Activated effector memory CD4-positive, alpha-beta T cell treated with anti-CD3 and anti-CD28 coated beads, Interleukin-2, amount 50 U/mL, for 16 hours (primary cell): ENCODE measurements around the gene POFUT2.
A peak's percentile ranks its signal among the peaks of the same experiment; 100 is the strongest.

ENCODE experiments used
- DNase-seq: peaks from one replicate; pipeline ENCODE4 v3.0.0-alpha.2; 2020

POFUT2 gene

GRCh38 chr21:45262041-45262581 lies 25.6 kb downstream of the POFUT2 start:
- peak; percentile 14 for DNase-seq

DNA sequence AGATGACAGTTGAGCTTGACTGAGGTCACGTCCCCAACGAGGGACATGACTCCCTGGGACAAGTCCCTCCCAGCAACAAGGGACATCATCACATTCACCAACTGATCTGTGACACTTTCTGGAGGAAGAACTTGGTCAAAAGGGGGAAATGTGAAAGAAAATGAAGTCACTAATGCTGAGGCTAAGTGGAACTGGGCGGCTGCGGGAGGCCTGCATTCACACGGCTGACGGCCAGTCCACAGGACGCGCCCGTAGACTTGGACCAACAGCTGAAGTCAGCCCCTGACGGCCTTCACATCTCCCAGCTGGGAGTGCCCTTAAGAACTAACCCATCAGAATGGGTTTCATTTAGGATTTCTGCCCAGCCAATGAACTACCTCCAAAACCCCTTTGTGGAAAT lies 26.6 kb downstream of the POFUT2 start:
- DNase-seq: peak; percentile 14

GRCh38 chr21:45260191-45260825 lies 27.4 kb downstream of the POFUT2 start:
- no peak for DNase-seq

GRCh38 chr21:45259206-45259840 lies 28.4 kb downstream of the POFUT2 start:
- DNase-seq: no peak

- no peak for DNase-seq
Measured at GRCh38 chr21:45258466-45258865, 29.2 kb downstream of the POFUT2 start.

DNA sequence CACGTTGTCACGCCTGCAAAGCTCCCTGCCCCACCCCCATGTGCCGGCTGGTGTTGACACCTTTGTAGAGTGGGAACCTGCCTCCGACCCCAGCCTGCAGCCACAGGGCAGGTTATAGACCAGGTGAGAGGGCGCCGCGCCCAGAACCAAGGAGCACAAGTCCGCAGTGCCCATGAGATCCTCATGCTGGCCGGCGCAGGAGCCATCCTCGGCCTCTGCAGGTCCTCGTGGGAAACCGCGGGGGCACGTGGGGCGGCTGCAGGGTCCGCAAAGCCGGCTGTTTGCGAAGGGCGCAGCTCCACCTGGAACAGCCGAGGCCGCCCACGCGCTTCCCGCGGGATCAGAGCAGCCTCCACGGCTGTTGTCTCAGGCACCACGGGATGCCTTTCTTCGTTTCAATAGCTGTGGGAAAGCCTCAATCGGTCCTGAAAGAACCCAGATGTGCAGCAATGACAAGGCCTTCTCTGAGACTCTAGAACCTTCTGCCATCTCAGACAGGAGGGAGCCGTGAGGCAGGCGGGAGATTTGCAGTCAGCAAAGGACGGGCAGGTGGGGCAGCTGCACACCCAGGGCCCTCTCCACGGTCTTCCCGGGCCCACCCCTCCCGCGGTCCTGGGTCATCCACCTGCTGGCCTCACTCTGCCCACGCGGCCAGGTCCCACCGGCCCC lies 29.9 kb downstream of the POFUT2 start:
- no peak for DNase-seq

GRCh38 chr21:45256912-45257672 lies 30.6 kb downstream of the POFUT2 start:
- DNase-seq: no peak

- DNase-seq: no peak
Measured at GRCh38 chr21:45256021-45256911, 31.4 kb downstream of the POFUT2 start.

DNA sequence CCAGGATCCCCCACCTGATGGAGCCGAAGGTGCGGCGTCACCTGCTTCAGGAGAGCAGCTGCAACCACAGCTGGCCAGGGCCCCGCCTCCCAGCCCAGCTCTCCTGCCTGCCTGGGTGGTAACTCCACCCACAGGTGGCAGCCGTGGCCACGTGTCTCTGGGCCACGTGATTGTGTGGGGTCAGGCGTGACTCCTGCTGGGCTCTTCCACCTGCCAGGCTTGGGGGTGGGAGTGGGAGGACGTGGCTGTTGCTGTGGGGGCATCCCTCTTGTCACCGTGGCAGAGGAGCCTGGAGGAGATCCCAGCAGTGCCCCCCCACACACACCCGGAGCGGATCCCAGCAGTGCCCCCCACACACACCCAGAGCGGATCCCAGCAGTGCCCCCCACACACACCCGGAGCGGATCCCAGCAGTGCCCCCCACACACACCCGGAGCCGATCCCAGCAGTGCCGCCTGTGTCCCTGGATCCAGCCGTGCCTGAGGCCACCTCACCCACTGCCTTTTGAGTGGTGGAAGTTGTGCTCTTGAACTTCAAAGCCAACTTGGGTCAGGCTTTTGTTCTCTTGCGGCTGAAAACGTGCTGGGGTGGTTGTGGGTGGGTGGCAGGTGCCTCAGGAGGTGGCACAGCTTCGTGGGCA lies 32.2 kb downstream of the POFUT2 start:
- DNase-seq: peak; percentile 64

DNA sequence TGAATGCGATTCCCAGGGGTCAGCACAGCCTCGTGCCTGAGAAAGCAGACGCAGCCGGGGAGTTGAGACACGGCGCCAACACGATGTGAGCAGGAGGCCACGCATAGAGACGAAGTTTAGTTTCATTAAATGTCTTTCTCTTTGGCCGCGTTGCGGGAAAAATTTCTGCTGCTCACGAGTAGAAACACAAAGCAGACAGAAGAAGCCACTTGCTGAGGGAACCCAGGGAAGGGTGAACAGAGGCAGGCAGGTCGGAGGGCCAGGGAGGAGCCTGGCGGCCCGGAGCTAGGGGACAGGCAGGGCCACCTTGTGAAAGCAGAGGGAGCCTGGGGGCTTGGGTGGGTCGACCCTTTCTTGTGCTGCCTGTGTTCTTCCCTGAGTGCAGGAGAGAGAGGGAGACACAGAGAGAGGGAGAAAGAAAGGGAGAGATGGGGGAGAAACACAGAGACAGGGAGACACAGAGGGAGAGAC lies 33.2 kb downstream of the POFUT2 start:
- DNase-seq: no peak

- DNase-seq: no peak
Measured at GRCh38 chr21:45253633-45254459, 33.8 kb downstream of the POFUT2 start.

GRCh38 chr21:45253180-45253579 lies 34.5 kb downstream of the POFUT2 start:
- DNase-seq: no peak

- DNase-seq: no peak
Measured at GRCh38 chr21:45252448-45252925, 35.2 kb downstream of the POFUT2 start.

DNA sequence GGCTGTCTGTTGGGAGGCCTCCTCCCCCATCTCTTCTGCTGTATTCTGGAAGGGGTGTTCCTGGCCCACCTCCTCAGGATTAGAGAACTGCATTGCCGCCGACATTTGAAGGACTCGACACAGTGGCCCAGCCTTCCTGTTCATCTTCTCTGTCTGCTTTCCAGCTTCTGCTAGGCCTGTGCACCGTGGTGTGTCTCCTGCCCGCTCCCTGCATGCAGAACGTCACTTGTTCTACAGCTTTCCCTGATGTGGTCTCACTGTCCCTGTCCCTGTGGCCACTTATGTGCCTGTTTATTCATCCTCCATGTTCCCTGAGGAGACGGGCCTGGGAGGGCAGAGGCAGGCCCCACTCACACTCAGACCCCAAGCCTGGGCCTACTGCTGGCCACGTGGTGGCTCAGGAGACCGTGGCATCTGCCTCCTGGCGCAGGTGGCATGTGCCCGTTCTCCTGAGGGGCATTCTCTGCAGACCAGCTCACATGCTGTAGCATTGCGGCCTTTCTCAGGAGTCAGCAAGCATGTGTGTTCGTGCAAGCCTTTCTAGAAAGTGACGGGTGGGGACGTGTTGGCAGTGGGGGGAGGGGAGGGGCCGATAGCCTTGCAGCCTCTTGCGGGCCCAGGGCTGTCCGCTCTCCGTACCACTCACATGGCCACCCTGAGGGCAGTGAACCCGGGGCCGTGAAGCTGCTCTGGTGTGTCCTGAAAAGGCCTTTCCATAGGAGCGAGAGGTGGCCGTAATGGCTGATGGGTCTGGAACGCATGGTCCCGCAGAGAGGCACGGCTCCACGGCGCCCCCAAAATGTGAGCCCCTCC lies 35.9 kb downstream of the POFUT2 start:
- no peak for DNase-seq

DNA sequence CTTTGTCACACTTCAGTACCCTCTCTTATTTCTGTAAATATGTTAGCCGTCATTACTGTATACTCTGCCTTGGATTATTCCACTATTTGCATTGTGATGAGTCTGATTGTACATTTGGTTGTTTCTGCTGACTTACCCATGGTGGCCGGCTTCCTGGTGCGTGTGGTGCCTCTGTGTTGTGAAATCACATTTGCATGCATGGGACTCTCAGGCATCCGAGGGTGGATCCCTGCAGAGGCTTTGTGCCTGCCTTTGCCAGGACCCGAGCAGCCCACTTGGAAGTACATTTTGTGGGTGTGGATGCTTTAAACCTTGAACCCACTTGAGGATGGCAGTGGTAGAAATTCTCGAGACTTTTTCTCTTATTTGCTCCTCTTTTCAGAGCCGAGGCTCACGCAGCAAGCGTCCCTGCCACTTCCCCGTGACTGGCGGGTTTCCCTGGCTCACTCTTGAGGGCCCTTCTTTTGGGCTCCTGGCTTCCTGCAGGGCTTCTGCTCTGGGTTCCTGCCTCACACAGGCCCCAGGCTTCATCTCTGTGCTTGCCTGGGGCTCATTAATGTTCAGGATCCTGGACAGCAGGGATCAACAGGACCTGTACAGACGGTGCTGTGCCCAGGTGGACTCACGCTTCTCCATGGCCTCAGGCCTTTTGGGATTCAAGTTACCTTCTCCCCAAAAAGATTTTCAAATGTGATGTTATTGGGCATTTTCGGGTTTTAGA lies 36.6 kb downstream of the POFUT2 start:
- DNase-seq: no peak

DNA sequence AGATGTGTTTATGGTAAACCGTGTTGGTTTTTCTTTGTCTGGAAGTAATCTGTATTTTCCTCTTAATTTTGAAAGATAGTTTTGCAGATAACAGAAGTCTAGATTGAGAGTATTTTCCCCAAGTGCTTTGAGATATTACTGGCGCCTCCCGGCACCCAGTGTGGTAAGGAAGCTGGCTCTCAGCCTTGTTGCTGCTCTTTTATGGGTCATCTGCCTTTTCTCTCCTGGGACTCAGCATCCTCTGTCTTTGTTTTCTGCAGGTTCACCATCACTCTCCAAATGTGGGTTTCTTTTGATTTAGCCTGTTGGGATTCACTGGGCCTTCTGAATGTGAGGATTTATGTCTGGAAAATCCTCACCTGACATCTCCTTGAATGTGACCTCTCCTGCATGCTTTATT lies 37.4 kb downstream of the POFUT2 start:
- DNase-seq: no peak

DNA sequence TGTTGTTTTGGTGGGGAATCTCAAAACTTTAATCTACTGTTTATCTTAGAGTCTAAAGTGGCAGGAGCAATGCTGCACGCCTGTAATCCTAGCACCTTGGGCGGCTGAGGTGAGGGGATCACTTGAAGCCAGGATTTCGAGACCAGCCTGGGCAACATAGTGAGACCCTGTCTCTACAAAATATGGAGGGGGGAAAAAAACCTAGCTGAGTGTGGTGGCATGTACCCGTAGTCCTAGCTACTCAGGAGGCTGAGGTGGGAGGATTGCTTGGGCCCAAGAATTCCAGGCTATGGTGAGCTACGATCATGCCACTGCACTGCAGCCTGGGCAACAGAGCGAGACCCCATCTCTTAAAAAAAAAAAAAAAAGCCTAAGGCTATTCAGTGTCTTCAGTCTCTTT lies 38.1 kb downstream of the POFUT2 start:
- no peak for DNase-seq

DNA sequence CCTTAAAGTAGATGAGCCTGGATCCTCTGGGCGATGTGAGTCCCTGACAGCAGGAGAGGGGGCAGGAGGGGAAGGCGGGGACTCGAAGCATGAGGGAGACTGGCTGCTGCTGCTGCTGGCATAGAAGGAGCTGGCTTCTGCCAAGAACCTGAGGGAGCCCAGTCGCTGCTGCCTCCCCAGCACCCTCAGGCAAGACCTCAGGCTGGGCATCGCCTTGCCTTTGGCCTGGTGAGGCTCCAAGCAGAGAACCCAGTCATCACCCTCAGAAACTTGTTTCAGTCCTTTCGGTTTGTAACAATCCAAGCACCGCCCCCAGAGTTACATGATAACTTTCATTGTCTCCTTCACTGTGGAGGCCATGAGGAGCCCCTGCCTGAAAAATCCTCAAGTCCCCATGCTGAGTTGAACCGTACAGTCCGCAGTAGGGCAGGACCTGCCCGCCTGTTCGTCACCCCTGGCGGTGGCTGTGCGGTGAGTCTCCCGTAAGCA lies 38.8 kb downstream of the POFUT2 start:
- DNase-seq: no peak
